ENCODE data around the gene KAT6B. TPM values are rescaled to one million over a fixed set of nuclear protein-coding genes. Genes with fewer than 3 reads are reported as not detected.

The KAT6B gene
- total RNA-seq, 1 donor from 2014 or later, result 24.6 TPM

DNA sequence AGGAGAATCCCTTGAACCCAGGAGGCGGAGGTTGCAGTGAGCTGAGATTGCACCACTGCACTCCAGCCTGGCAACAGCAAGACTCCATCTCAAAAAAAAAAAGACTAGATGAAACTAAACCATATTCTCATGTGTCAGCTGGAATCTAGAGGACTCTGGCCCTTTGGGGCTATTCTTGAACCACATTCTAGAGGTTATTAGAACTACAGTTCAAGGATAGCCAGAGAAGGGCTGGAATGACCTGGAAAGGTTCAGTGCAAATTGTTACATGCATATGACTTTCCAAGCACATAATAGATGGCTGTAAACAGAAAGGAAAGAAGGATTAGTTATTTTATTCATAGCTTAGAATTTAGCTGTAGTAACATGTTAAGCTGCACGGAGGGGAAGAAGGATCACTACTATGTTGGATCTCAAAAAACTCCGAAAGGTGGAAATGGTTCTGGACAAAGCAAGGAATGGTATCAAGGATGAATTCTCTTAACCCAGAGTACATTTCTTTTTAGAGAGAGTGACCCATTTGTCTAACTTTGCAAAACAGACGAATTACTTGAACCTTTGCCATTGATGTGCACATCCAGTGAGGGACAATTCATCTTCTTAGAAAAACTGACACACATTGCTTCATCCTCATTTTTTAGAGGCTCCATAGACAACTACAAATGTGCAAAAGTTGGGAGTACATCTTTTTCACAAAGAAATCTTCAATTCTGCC lies 161.1 kb downstream of the KAT6B start:
- Mint-ChIP-seq H3K27ac (no peak overlapping the region), H3K9me3 (no peaks in the 10 kb centered on the region), H3K4me3 (no peak overlapping the region), H3K27me3 (ENCODE audit: insufficient read depth) (no peaks in the 10 kb centered on the region), H3K4me1 (ENCODE audit: low read depth) (peaks cover 37% of the 10 kb centered on the region), H3K36me3 (ENCODE audit: low read depth) (peaks cover 26% of the 10 kb centered on the region)
- intact Hi-C loops (cut with micrococcal nuclease), result no loop called here
- DNase-seq (ENCODE audit: low spot score), result no peak

DNA sequence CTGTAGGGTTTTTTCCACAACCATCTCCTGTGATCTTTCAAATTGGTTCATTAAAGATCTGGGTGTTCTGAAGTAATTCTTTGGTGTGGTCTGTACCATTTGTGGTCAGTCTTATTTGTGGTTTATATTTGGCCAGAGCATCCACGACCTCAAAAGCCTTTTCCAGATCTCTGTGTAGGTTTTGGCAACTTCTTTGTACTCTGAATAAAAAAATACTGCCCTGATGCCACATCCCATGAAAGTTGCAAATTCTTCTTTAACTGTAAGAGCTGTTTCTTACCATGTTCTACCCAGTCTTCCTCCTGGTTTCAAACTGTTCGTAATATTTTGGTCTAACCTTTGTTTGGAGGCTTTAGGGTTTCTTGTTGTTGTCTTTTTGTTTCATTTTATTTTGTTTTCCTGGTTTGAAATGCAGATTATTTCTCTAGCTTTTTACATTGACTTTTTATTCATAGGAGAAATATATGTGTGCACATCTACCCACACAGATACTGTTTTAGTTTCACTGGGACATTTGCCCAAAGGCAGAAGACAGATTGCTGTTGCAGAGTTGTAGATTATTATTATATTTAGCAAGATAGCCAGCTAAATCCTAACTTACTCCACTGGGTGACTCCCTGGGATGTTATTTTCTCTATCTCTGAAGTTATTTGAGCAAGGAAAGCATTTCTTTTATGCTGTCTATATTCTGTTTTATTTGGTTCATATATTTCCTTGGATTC lies 161.8 kb downstream of the KAT6B start:
- H3K36me3 Mint-ChIP-seq (ENCODE audit: low read depth), result peaks cover 26% of the 10 kb centered on the region
- intact Hi-C loops (cut with micrococcal nuclease), result no loop called here
- H3K27me3 Mint-ChIP-seq (ENCODE audit: insufficient read depth), result no peaks in the 10 kb centered on the region
- no peak overlapping the region for H3K27ac Mint-ChIP-seq
- H3K9me3 Mint-ChIP-seq, result no peaks in the 10 kb centered on the region
- no peak for DNase-seq (ENCODE audit: low spot score)
- peaks cover 30% of the 10 kb centered on the region for H3K4me1 Mint-ChIP-seq (ENCODE audit: low read depth)
- no peak overlapping the region for H3K4me3 Mint-ChIP-seq

DNA sequence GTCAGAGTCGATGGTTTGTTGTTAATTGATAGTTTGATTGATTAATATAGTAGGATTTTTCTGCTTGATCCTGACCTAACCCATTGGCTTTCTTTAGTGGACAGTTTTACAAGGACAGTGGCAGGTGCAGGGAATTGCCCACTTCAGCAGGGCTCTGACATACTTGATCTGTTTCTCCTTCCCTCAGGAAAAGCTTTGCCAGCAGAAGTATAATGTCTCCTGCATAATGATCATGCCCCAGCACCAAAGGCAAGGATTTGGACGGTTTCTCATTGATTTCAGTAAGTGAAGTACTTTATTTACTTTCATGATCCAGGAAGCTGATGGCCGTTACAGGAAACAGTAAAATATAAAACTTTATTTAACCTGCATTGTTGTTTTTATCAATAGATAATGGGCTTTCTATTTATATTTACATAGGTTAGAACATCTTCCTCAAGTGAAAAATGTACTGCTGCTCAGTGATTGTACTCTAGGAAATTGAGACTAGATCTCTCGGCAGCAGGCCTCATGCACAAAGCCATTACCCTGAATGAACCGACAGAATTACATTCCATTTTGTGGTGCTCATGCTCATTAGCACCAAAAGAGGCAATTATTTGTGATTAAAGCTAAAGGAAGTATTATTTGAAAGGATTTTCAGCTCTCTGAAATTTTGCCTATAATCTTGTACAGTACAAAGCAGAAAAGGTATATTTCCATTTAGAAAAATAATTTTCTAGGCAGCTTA lies 162.6 kb downstream of the KAT6B start:
- Mint-ChIP-seq H3K27ac (no peak overlapping the region), H3K9me3 (no peaks in the 10 kb centered on the region), H3K27me3 (ENCODE audit: insufficient read depth) (no peaks in the 10 kb centered on the region), H3K4me3 (no peak overlapping the region), H3K4me1 (ENCODE audit: low read depth) (peaks cover 22% of the 10 kb centered on the region), H3K36me3 (ENCODE audit: low read depth) (peaks cover 24% of the 10 kb centered on the region)
- no peak for DNase-seq (ENCODE audit: low spot score)
- intact Hi-C loops (cut with micrococcal nuclease), result no loop called here

DNA sequence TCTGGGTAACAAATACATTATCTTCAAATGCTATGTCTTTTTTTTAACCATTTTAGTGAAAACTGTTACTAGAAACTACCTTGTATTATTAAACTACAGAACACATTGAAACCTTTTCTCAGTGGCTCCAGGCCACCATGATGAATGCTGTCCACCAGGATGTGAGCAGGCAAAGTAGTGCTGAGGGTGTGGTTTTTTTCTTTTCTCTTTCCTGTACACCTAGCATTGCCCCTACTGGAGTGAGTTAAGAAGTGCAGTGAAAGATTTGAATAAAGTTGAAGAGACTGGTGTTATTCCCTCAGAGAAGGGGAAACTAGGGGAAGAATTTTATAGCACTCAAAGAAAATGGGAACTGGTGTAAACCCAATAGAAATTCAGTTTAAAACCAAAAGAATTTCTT lies 165.0 kb downstream of the KAT6B start:
- Mint-ChIP-seq H3K4me1 (ENCODE audit: low read depth) (peaks cover 42% of the 10 kb centered on the region), H3K27me3 (ENCODE audit: insufficient read depth) (no peaks in the 10 kb centered on the region), H3K9me3 (no peaks in the 10 kb centered on the region), H3K27ac (no peak overlapping the region), H3K36me3 (ENCODE audit: low read depth) (peaks cover 26% of the 10 kb centered on the region), H3K4me3 (no peak overlapping the region)
- no peak for DNase-seq (ENCODE audit: low spot score)
- intact Hi-C loops (cut with micrococcal nuclease), result no loop called here

DNA sequence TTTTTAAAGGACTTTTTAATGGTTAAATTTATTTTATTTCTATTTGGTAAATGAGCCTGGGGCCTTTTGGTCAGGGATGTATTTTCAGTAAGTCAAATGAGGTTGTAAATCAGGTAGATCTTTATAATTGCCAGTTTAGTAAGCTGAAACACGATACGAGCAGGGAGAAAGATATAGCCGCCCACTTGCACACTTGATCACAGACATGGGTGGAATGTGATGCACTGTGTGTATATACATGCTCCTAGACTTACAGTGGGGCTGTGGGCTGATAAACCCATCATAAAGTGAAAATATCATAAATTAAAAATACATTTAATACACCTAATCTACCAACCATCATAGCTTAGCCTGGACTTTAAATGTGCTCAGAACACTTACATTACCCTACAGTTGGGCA lies 165.7 kb downstream of the KAT6B start:
- no peaks in the 10 kb centered on the region for H3K27me3 Mint-ChIP-seq (ENCODE audit: insufficient read depth)
- no peak for DNase-seq (ENCODE audit: low spot score)
- no peaks in the 10 kb centered on the region for H3K9me3 Mint-ChIP-seq
- H3K4me3 Mint-ChIP-seq, result no peak overlapping the region
- peaks cover 42% of the 10 kb centered on the region for H3K4me1 Mint-ChIP-seq (ENCODE audit: low read depth)
- intact Hi-C loops (cut with micrococcal nuclease), result no loop called here
- H3K27ac Mint-ChIP-seq, result no peak overlapping the region
- peaks cover 22% of the 10 kb centered on the region for H3K36me3 Mint-ChIP-seq (ENCODE audit: low read depth)

DNA sequence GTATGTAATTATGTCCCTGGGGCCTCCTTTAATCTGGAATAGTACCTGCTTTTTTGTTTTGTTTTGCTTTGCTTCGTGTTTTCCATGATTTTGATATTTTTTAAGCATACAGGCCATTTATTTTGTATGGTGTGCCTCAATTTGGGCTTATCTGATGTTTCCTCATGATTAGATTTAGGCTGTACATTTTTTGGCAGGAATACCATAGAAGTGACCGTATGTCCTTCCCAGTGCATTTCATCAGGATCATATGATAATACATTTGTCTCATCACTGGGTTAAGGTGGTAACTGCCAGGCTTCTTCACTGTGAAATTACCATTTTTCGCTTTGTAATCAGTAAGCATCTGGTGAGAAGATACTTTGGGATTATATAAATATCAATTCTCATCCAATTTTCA lies 167.2 kb downstream of the KAT6B start:
- Mint-ChIP-seq H3K4me3 (no peak overlapping the region), H3K27me3 (ENCODE audit: insufficient read depth) (no peaks in the 10 kb centered on the region), H3K4me1 (ENCODE audit: low read depth) (peaks cover 34% of the 10 kb centered on the region), H3K36me3 (ENCODE audit: low read depth) (peaks cover 24% of the 10 kb centered on the region), H3K9me3 (no peaks in the 10 kb centered on the region), H3K27ac (no peak overlapping the region)
- DNase-seq (ENCODE audit: low spot score), result no peak
- intact Hi-C loops (cut with micrococcal nuclease), result no loop called here

DNA sequence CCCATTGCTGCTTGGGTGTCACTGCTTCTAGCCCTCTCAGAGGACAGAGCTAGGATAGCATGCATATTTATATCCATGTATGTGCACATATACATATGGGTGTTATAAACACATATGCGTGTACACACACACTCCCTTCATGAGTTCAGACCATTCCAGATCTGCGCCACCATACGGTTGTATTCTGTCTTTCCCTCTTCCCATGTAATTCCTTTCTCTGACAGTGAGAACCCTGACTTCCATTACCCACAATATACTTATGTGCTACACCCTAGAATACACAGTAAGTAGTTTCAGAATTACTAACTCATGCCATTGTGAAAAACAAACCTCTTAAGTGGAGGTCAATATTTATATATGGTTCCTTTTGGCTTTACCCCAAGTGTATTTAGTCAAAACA lies 168.5 kb downstream of the KAT6B start:
- H3K36me3 Mint-ChIP-seq (ENCODE audit: low read depth), result peaks cover 28% of the 10 kb centered on the region
- H3K27me3 Mint-ChIP-seq (ENCODE audit: insufficient read depth), result no peaks in the 10 kb centered on the region
- H3K27ac Mint-ChIP-seq, result no peak overlapping the region

DNA sequence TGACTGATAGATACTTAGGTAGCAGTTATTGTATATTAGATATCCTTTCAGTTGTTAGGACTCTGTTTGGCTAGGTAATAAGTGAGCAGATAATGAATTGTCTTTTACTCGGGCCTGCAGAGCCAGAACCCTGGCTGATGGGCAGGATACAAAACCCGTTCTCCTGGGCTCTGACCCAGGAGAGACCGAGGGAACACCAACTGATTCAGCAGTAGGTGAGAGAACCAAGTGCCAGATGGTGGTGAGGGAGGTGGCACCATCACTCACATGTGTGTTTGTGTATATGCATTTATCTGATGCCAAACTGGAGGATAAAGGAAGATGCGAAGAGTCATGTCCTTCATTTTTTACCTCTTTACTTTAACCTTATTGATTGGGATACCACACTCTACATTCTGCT lies 169.4 kb downstream of the KAT6B start:
- peaks cover 37% of the 10 kb centered on the region for H3K4me1 Mint-ChIP-seq (ENCODE audit: low read depth)
- H3K27ac Mint-ChIP-seq, result no peak overlapping the region
- no peaks in the 10 kb centered on the region for H3K9me3 Mint-ChIP-seq
- H3K4me3 Mint-ChIP-seq, result no peak overlapping the region
- intact Hi-C loops (cut with micrococcal nuclease), result loop anchor here (5.0 kb wide), 1 partner anchor 99 kb away; no protein-coding TSS in a partner anchor
- H3K36me3 Mint-ChIP-seq (ENCODE audit: low read depth), result peaks cover 26% of the 10 kb centered on the region
- DNase-seq (ENCODE audit: low spot score), result no peak
- no peaks in the 10 kb centered on the region for H3K27me3 Mint-ChIP-seq (ENCODE audit: insufficient read depth)

More for the DNA sequence above, 168.5 kb downstream of the KAT6B start:
- H3K4me1 Mint-ChIP-seq (ENCODE audit: low read depth), result peaks cover 29% of the 10 kb centered on the region
- intact Hi-C loops (cut with micrococcal nuclease), result loop anchor here (5.0 kb wide), 1 partner anchor 98 kb away; no protein-coding TSS in a partner anchor
- DNase-seq (ENCODE audit: low spot score), result no peak
- no peaks in the 10 kb centered on the region for H3K9me3 Mint-ChIP-seq
- H3K4me3 Mint-ChIP-seq, result no peak overlapping the region

DNA sequence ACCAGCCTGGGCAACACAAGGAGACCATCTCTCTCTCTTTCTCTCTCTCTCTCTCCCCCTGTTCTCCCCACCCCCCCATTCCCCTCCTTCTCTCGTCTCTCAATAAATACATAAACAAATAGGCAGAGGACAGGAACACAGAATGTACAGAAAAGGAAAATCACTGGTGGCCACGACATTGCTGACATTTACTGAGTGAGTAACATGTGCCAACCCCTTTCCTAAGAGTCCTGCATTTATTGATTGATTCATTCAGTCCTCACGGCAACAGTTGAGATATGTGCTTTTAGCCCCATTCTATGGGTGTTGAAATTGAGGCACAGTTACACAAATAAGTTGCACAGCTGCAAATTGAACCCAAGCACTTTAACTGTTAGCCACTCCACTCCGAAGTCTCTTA lies 170.8 kb downstream of the KAT6B start:
- intact Hi-C loops (cut with micrococcal nuclease), result loop anchor here (5.0 kb wide), 1 partner anchor 100 kb away; no protein-coding TSS in a partner anchor
- Mint-ChIP-seq H3K27me3 (ENCODE audit: insufficient read depth) (no peaks in the 10 kb centered on the region), H3K27ac (no peak overlapping the region), H3K4me1 (ENCODE audit: low read depth) (peaks cover 37% of the 10 kb centered on the region), H3K36me3 (ENCODE audit: low read depth) (peaks cover 24% of the 10 kb centered on the region), H3K4me3 (no peak overlapping the region), H3K9me3 (no peaks in the 10 kb centered on the region)
- no peak for DNase-seq (ENCODE audit: low spot score)

DNA sequence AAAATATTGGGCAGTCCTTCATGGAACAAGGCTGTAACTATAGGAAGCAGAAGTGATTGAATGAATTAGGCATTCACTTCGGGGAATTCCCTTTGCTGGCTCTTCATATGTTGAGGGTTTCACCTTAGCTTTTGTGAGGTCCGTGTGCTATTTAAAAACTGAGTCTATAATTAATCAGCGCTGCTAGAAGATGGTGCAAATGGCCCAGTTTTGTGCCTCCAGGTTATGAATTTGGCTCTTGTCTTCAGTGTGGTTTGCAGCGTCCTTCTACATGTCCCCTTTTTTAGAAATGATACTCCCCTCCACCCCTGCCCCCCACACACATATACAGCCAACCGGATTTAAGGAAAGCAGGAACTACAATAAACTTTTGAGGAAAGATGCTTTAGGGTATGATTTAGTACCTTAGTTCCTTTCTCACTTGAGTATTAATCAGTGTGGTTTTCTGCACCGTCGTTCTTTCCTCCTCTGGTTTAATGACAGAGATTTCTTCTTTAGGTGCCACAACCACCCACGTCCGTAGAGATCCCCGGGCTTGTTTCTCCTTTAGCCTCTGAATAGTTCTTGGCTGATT lies 174.4 kb downstream of the KAT6B start:
- no peaks in the 10 kb centered on the region for H3K27me3 Mint-ChIP-seq (ENCODE audit: insufficient read depth)
- no peak overlapping the region for H3K27ac Mint-ChIP-seq
- H3K9me3 Mint-ChIP-seq, result no peaks in the 10 kb centered on the region
- intact Hi-C loops (cut with micrococcal nuclease), result no loop called here
- peaks cover 13% of the 10 kb centered on the region for H3K36me3 Mint-ChIP-seq (ENCODE audit: low read depth)
- no peak overlapping the region for H3K4me3 Mint-ChIP-seq
- H3K4me1 Mint-ChIP-seq (ENCODE audit: low read depth), result peaks cover 22% of the 10 kb centered on the region
- DNase-seq (ENCODE audit: low spot score), result no peak

DNA sequence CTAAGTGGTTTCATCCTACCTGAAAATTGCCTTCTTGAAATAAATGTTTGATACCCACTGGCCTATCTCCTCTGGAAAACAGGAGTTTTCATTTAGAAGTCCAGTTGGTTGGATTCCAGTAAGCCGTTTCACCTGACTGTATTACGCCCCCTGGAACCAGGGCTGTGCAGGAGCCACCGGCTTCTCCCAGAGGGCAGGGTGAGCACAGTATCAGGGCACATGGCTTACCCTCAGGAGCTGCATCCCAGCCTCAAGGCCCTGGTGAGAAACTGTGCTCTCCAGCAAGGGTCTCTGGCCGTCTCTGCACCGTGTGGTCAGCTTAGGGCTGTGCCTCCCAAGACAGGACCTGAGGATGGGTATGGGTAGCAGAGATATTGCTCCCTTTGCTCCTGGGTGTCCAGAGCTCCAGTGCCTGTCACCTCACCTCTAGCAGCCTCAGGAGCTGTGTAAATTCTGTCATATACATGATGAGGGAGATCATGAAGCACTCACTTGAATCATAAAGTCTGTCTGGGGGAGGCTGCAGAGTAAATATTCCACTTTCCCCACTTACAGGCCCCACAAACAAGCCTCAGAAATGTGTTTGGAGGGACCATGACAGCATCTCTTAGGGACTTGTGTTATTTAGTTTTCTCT lies 175.4 kb downstream of the KAT6B start:
- no peaks in the 10 kb centered on the region for H3K27me3 Mint-ChIP-seq (ENCODE audit: insufficient read depth)
- H3K36me3 Mint-ChIP-seq (ENCODE audit: low read depth), result peaks cover 9% of the 10 kb centered on the region
- no peak for DNase-seq (ENCODE audit: low spot score)
- H3K27ac Mint-ChIP-seq, result no peak overlapping the region
- H3K4me3 Mint-ChIP-seq, result no peak overlapping the region
- H3K9me3 Mint-ChIP-seq, result no peaks in the 10 kb centered on the region
- peaks cover 20% of the 10 kb centered on the region for H3K4me1 Mint-ChIP-seq (ENCODE audit: low read depth)
- intact Hi-C loops (cut with micrococcal nuclease), result no loop called here

DNA sequence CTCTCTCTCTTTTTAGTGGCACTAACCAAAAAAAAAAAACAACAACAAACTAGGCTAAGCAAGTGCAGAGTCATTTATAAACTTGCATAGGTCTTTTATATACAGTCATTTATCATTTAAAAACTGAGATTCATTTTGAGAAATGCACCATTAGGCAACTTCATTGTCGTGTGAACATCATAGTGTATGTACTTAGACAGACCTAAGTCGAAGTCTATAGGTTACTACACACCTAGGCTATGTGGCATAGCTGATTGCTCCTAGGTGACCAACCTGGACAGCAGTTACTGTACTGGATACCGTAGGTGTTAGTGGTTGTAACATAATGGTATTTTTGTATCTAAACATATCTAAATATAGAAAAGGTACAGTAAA lies 175.9 kb downstream of the KAT6B start:
- H3K9me3 Mint-ChIP-seq, result no peaks in the 10 kb centered on the region
- H3K4me1 Mint-ChIP-seq (ENCODE audit: low read depth), result peaks cover 25% of the 10 kb centered on the region
- intact Hi-C loops (cut with micrococcal nuclease), result no loop called here
- no peak overlapping the region for H3K4me3 Mint-ChIP-seq
- H3K27ac Mint-ChIP-seq, result no peak overlapping the region
- no peaks in the 10 kb centered on the region for H3K27me3 Mint-ChIP-seq (ENCODE audit: insufficient read depth)
- peaks cover 12% of the 10 kb centered on the region for H3K36me3 Mint-ChIP-seq (ENCODE audit: low read depth)
- no peak for DNase-seq (ENCODE audit: low spot score)

All from activated T-helper 1 cell treated with anti-CD3 and anti-CD28 coated beads, Interleukin-12 subunit alpha, Interleukin-12 subunit beta, Interleukin-2, Interleukin-4 antibody, amounts not matched to agents 30 ng/mL and 10 ng/mL and 1 ng/mL, durations not matched to agents 14 hours and 24 hours and 36 hours (primary cell).